Stomach (tissue), 4 donors: ENCODE results near the gene DDX53.

Experiments used
- CTCF ChIP-seq, 7 experiments: fragments of 450-650 bp in 4 of 7; fragments of 200-600 bp in 3 of 7; sonication (generic) in 3 of 7; IDR thresholded peaks; one replicate each; pipeline ENCODE4 v1.5.1; 2016 to 2019; ENCODE audit warnings: antibody characterized with exemption in 7 of 7, control low read depth in 2 of 7, mild to moderate bottlenecking in 1 of 7
- EP300 ChIP-seq: sonication (generic); formaldehyde crosslinking; IDR thresholded peaks from one replicate; pipeline ENCODE4 v1.6.1; 2017; ENCODE audit warnings: antibody characterized with exemption
- POLR2A ChIP-seq, 4 donors: fragments of 450-650 bp; IDR thresholded peaks; one replicate each; pipeline ENCODE4 v1.6.1; 2016; ENCODE audit warnings: antibody characterized with exemption in 4 of 4, control low read depth in 2 of 4, mild to moderate bottlenecking in 1 of 4, moderate library complexity in 1 of 4

- TF ChIP-seq CTCF (IDR thresholded peaks at IDR 0.05) (no peak), EP300 (no peak), POLR2A (IDR thresholded peaks at IDR 0.05) (no peak)
These were observed at the start of gene DDX53 for GRCh38 chrX:22999696-23000223.
